ENCODE data around the gene MEIS3. TPM values are rescaled to one million over a fixed set of nuclear protein-coding genes. Genes with fewer than 3 reads are reported as not detected.

MEIS3 gene
- total and polyA plus RNA-seq, 2 donors from 2014 or later, result 3.8 to 7.6 TPM

- FAIRE-seq (no peak), DNase-seq (no peak)
- H3K27me3 ChIP-seq (ENCODE audit: control insufficient read depth, insufficient read depth, low read length), result peaks cover 5% of the 10 kb centered on the region
- no peak overlapping the region for H3K9ac ChIP-seq (ENCODE audit: low read length in 3 of 3)
- H3K27ac ChIP-seq (ENCODE audit: low read depth in 2 of 2, low read length in 2 of 2), result no peak overlapping the region
- TF ChIP-seq, protein P1, sequence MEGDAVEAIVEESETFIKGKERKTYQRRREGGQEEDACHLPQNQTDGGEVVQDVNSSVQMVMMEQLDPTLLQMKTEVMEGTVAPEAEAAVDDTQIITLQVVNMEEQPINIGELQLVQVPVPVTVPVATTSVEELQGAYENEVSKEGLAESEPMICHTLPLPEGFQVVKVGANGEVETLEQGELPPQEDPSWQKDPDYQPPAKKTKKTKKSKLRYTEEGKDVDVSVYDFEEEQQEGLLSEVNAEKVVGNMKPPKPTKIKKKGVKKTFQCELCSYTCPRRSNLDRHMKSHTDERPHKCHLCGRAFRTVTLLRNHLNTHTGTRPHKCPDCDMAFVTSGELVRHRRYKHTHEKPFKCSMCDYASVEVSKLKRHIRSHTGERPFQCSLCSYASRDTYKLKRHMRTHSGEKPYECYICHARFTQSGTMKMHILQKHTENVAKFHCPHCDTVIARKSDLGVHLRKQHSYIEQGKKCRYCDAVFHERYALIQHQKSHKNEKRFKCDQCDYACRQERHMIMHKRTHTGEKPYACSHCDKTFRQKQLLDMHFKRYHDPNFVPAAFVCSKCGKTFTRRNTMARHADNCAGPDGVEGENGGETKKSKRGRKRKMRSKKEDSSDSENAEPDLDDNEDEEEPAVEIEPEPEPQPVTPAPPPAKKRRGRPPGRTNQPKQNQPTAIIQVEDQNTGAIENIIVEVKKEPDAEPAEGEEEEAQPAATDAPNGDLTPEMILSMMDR (IDR thresholded peaks at IDR 0.05; ENCODE audit: borderline replicate concordance, extremely low read depth, insufficient read depth), result no peak
- intact Hi-C loops (cut with DNase I), result loop anchor here (5.0 kb wide), 1 partner anchor 261 kb away; no protein-coding TSS in a partner anchor
- no peaks in the 10 kb centered on the region for H3K4me1 ChIP-seq (ENCODE audit: control insufficient read depth in 2 of 3, insufficient read depth in 2 of 3, low read depth in 1 of 3, low read length in 3 of 3)
- H3K9me3 ChIP-seq (ENCODE audit: control insufficient read depth in 2 of 3, insufficient read depth in 1 of 3, low read length in 3 of 3), result no peaks in the 10 kb centered on the region
- H3K36me3 ChIP-seq (ENCODE audit: control insufficient read depth in 2 of 3, insufficient read depth in 3 of 3, low read length in 3 of 3), result no peaks in the 10 kb centered on the region
- no peak overlapping the region for H3K4me3 ChIP-seq (ENCODE audit: low read length in 3 of 3)
Measured at GRCh38 chr19:47435883-47436417, 16.6 kb upstream of the MEIS3 start.

DNA sequence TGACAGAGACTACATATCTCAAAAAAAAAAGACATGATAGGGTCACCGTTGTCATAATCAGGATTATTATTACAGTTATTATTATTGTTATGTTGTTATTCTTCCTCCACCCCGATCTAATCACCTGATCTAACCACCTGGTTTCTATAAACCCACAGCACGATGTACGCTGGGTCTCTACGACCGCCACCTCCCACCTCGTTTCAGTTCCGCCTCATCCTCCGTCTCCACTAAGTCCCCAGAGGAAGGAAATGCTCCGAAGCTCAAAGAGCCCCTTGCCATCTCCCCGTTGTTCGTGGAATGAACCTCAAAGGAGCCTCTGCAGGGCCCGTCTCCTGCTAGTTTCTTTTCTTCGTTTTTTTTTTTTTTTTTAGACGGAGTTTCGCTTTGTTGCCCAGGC, 15.9 kb upstream of the MEIS3 start:
- H3K27me3 ChIP-seq (ENCODE audit: control insufficient read depth, insufficient read depth, low read length), result peaks cover 12% of the 10 kb centered on the region
- TF ChIP-seq, protein P1 (IDR thresholded peaks at IDR 0.05; ENCODE audit: borderline replicate concordance, extremely low read depth, insufficient read depth), result no peak
- intact Hi-C loops (cut with DNase I), result loop anchor here (5.0 kb wide), 1 partner anchor 262 kb away; no protein-coding TSS in a partner anchor
- H3K4me1 ChIP-seq (ENCODE audit: control insufficient read depth in 2 of 3, insufficient read depth in 2 of 3, low read depth in 1 of 3, low read length in 3 of 3), result peaks cover 0 to 2% (median 0%) of the 10 kb centered on the region in 3 donors
- no peak for DNase-seq
- no peak overlapping the region for H3K9ac ChIP-seq (ENCODE audit: low read length in 3 of 3)
- no peak overlapping the region for H3K4me3 ChIP-seq (ENCODE audit: low read length in 3 of 3)
- no peaks in the 10 kb centered on the region for H3K9me3 ChIP-seq (ENCODE audit: control insufficient read depth in 2 of 3, insufficient read depth in 1 of 3, low read length in 3 of 3)
- H3K36me3 ChIP-seq (ENCODE audit: control insufficient read depth in 2 of 3, insufficient read depth in 3 of 3, low read length in 3 of 3), result no peaks in the 10 kb centered on the region
- FAIRE-seq, result no peak
- H3K27ac ChIP-seq (ENCODE audit: low read depth in 2 of 2, low read length in 2 of 2), result no peak overlapping the region

- intact Hi-C loops (cut with DNase I), result no loop called here
- TF ChIP-seq, protein P1 (IDR thresholded peaks at IDR 0.05; ENCODE audit: borderline replicate concordance, extremely low read depth, insufficient read depth), result no peak
Measured at GRCh38 chr19:47434088-47434487, 14.8 kb upstream of the MEIS3 start.

GRCh38 chr19:47433121-47433520, 13.8 kb upstream of the MEIS3 start:
- FAIRE-seq (no peak), DNase-seq (no peak)
- Histone ChIP-seq H3K4me1 (ENCODE audit: control insufficient read depth in 2 of 3, insufficient read depth in 2 of 3, low read depth in 1 of 3, low read length in 3 of 3) (peaks cover 0 to 5% (median 0%) of the 10 kb centered on the region in 3 donors), H3K27ac (ENCODE audit: low read depth in 2 of 2, low read length in 2 of 2) (no peak overlapping the region), H3K9me3 (ENCODE audit: control insufficient read depth in 2 of 3, insufficient read depth in 1 of 3, low read length in 3 of 3) (no peaks in the 10 kb centered on the region), H3K9ac (ENCODE audit: low read length in 3 of 3) (no peak overlapping the region), H3K27me3 (ENCODE audit: control insufficient read depth, insufficient read depth, low read length) (peaks cover 13% of the 10 kb centered on the region), H3K36me3 (ENCODE audit: control insufficient read depth in 2 of 3, insufficient read depth in 3 of 3, low read length in 3 of 3) (no peaks in the 10 kb centered on the region), H3K4me3 (ENCODE audit: low read length in 3 of 3) (no peak overlapping the region)
- intact Hi-C loops (cut with DNase I), result no loop called here
- TF ChIP-seq, protein P1 (IDR thresholded peaks at IDR 0.05; ENCODE audit: borderline replicate concordance, extremely low read depth, insufficient read depth), result no peak

More at GRCh38 chr19:47434088-47434487, 14.8 kb upstream of the MEIS3 start:
- peaks cover 13% of the 10 kb centered on the region for H3K27me3 ChIP-seq (ENCODE audit: control insufficient read depth, insufficient read depth, low read length)
- no peaks in the 10 kb centered on the region for H3K36me3 ChIP-seq (ENCODE audit: control insufficient read depth in 2 of 3, insufficient read depth in 3 of 3, low read length in 3 of 3)
- H3K9me3 ChIP-seq (ENCODE audit: control insufficient read depth in 2 of 3, insufficient read depth in 1 of 3, low read length in 3 of 3), result no peaks in the 10 kb centered on the region
- no peak overlapping the region for H3K4me3 ChIP-seq (ENCODE audit: low read length in 3 of 3)
- peaks cover 0 to 3% (median 0%) of the 10 kb centered on the region in 3 donors for H3K4me1 ChIP-seq (ENCODE audit: control insufficient read depth in 2 of 3, insufficient read depth in 2 of 3, low read depth in 1 of 3, low read length in 3 of 3)
- DNase-seq (no peak), FAIRE-seq (no peak)
- no peak overlapping the region for H3K9ac ChIP-seq (ENCODE audit: low read length in 3 of 3)
- no peak overlapping the region for H3K27ac ChIP-seq (ENCODE audit: low read depth in 2 of 2, low read length in 2 of 2)
